WTC11 (cell line): ENCODE measurements around the gene CEP135. TPM values are rescaled to one million over a fixed set of nuclear protein-coding genes. Genes with fewer than 3 reads are reported as not detected.

Experiments used
- ATAC-seq: fragments of 200-7000 bp; cut with Tn5 transposase; 2 replicates; pipeline ENCODE4 v1.10.0; 2021; ENCODE audit warnings: mild to moderate bottlenecking, moderate library complexity
- CTCF ChIA-PET: fragments of 300-600 bp; sonication (Branson Sonifier 250); formaldehyde crosslinking; loops from one replicate; lab custom pipeline; 2021; ENCODE audit warnings: antibody characterized with exemption; lab: Charles Lee
- POLR2A ChIA-PET: fragments of 350-600 bp; sonication (Branson Sonifier 250); formaldehyde crosslinking; loops from one replicate; lab custom pipeline; 2021; ENCODE audit warnings: antibody characterized with exemption; lab: Charles Lee
- DNase-seq: peaks from one replicate; pipeline ENCODE4 v3.0.0; 2021; ENCODE audit warnings: low spot score
- H3K27ac Mint-ChIP-seq: 2 replicates; pipeline ENCODE4 v1.8.0; 2021; ENCODE audit warnings: mixed read lengths
- H3K27me3 Mint-ChIP-seq: 2 replicates; pipeline ENCODE4 v1.8.0; 2021; ENCODE audit warnings: low read depth, mild to moderate bottlenecking, moderate library complexity, mixed read lengths
- H3K36me3 Mint-ChIP-seq: 2 replicates; pipeline ENCODE4 v1.8.0; 2021; ENCODE audit warnings: mixed read lengths
- H3K4me1 Mint-ChIP-seq: 2 replicates; pipeline ENCODE4 v1.8.0; 2022; ENCODE audit warnings: mixed read lengths
- H3K4me3 Mint-ChIP-seq: 2 replicates; pipeline ENCODE4 v1.8.0; 2021; ENCODE audit warnings: mild to moderate bottlenecking, moderate library complexity, mixed read lengths
- H3K9me3 Mint-ChIP-seq: 2 replicates; pipeline ENCODE4 v1.8.0; 2021; ENCODE audit warnings: mixed read lengths
- AFF4 ChIP-seq: sonication (generic); formaldehyde crosslinking; IDR thresholded peaks from 2 replicates; pipeline ENCODE4 v1.8.1; 2023; ENCODE audit warnings: mild to moderate bottlenecking, missing genetic modification reagents, borderline replicate concordance
- AR ChIP-seq: fragments of 250-450 bp; sonication (Bioruptor Pico); IDR thresholded peaks from 2 replicates; pipeline ENCODE4 v1.9.0; 2021; ENCODE audit warnings: mild to moderate bottlenecking
- CREM ChIP-seq: sonication (generic); formaldehyde crosslinking; IDR thresholded peaks from 2 replicates; pipeline ENCODE4 v1.8.1; 2022; ENCODE audit warnings: mild to moderate bottlenecking, missing genetic modification reagents, moderate library complexity
- E2F5 ChIP-seq: sonication (generic); formaldehyde crosslinking; IDR thresholded peaks from 2 replicates; pipeline ENCODE4 v1.8.1; 2022; ENCODE audit warnings: mild to moderate bottlenecking, moderate library complexity, missing genetic modification reagents
- ERG ChIP-seq: fragments of 250-450 bp; sonication (Bioruptor Pico); IDR thresholded peaks from 2 replicates; pipeline ENCODE4 v1.8.0; 2021; ENCODE audit warnings: mild to moderate bottlenecking
- GABPB1 ChIP-seq: sonication (generic); formaldehyde crosslinking; IDR thresholded peaks from 2 replicates; pipeline ENCODE4 v1.8.1; 2023; ENCODE audit warnings: mild to moderate bottlenecking, missing genetic modification reagents
- IRF1 ChIP-seq: sonication (generic); formaldehyde crosslinking; IDR thresholded peaks from 2 replicates; pipeline ENCODE4 v1.8.0; 2023; ENCODE audit warnings: missing genetic modification reagents
- MXD4 ChIP-seq: fragments of 250-450 bp; sonication (Bioruptor Pico); IDR thresholded peaks from 2 replicates; pipeline ENCODE4 v1.8.0; 2021; ENCODE audit warnings: mild to moderate bottlenecking, moderate library complexity, borderline replicate concordance
- PRDM15 ChIP-seq: sonication (generic); formaldehyde crosslinking; IDR thresholded peaks from 2 replicates; pipeline ENCODE4 v1.8.0; 2022; ENCODE audit warnings: missing genetic modification reagents
- SMAD4 ChIP-seq: sonication (generic); formaldehyde crosslinking; IDR thresholded peaks from 2 replicates; pipeline ENCODE4 v1.8.0; 2022; ENCODE audit warnings: mild to moderate bottlenecking, missing genetic modification reagents
- STAT6 ChIP-seq: sonication (generic); formaldehyde crosslinking; conservative IDR thresholded peaks from 2 replicates; pipeline ENCODE4 v1.8.1; 2023; ENCODE audit warnings: mild to moderate bottlenecking, low read depth, missing genetic modification reagents, moderate library complexity
- TEAD4 ChIP-seq: sonication (generic); formaldehyde crosslinking; IDR thresholded peaks from 2 replicates; pipeline ENCODE4 v1.8.0; 2022; ENCODE audit warnings: mild to moderate bottlenecking, missing genetic modification reagents
- ZNF532 ChIP-seq: fragments of 250-450 bp; sonication (Bioruptor Pico); IDR thresholded peaks from 2 replicates; pipeline ENCODE4 v1.9.0; 2021; ENCODE audit warnings: mild to moderate bottlenecking, borderline replicate concordance
- total RNA-seq: library from RNA; stranded (reverse); gene quantifications from 3 replicates; pipeline ENCODE4 v1.2.3, GENCODE V29; 2021

The CEP135 gene
- total RNA-seq, 1 experiment from 2014 or later = 13.6 TPM

GRCh38 chr4:55959655-55960054 lies 10.9 kb downstream of the CEP135 start (continued):
- TF ChIP-seq AR (CRISPR knock-in tag) = no peak
- TF ChIP-seq GABPB1 (CRISPR knock-in tag) = no peak
- no peak for TF ChIP-seq ERG (CRISPR knock-in tag)
- TF ChIP-seq, all 79 proteins: peak for 0

- ATAC-seq = no peak
- Mint-ChIP-seq H3K27ac (no peak overlapping the region), H3K27me3 (no peaks in the 10 kb centered on the region), H3K4me3 (no peak overlapping the region), H3K9me3 (no peaks in the 10 kb centered on the region), H3K4me1 (no peaks in the 10 kb centered on the region), H3K36me3 (peaks cover 22% of the 10 kb centered on the region)
- ChIA-PET CTCF (interaction anchor here (2.6 kb wide), 1 partner anchor 15 kb away, joined by 10 read pairs; the partner anchor contains the start of gene CEP135), POLR2A (no interaction called here)
- DNase-seq = no peak
- TF ChIP-seq CREM (CRISPR knock-in tag) = no peak
- TF ChIP-seq PRDM15 (CRISPR knock-in tag) = no peak
- no peak for TF ChIP-seq STAT6 (CRISPR knock-in tag)
- no peak for TF ChIP-seq MXD4 (CRISPR knock-in tag)
- TF ChIP-seq TEAD4 = no peak
- no peak for TF ChIP-seq SMAD4 (CRISPR knock-in tag)
- TF ChIP-seq AFF4 (CRISPR knock-in tag) = no peak
- no peak for TF ChIP-seq ZNF532 (CRISPR knock-in tag)
- TF ChIP-seq E2F5 (CRISPR knock-in tag) = no peak
- TF ChIP-seq IRF1 = no peak
Measured at GRCh38 chr4:55964046-55964445, 15.3 kb downstream of the CEP135 start.
